SK-N-SH (cell line): ENCODE measurements around the gene ELMO1. TPM values are rescaled to one million over a fixed set of nuclear protein-coding genes. Genes with fewer than 3 reads are reported as not detected.

Source experiments
- CTCF ChIA-PET: fragments of 300-600, 350-600 bp; formaldehyde crosslinking; extraction: SDS; loops from one replicate; lab custom pipeline; 2021; lab: Yijun Ruan, JAX
- POLR2A ChIA-PET: fragments of 350-600 bp; sonication (Branson Sonifier 250); formaldehyde crosslinking; extraction: SDS; loops from one replicate; lab custom pipeline; 2020; ENCODE audit warnings: antibody characterized with exemption, inconsistent platforms; lab: Yijun Ruan, JAX
- DNase-seq: peaks from one replicate; pipeline ENCODE4 v3.0.0; 2012
- H2AFZ ChIP-seq: fragments of 200-600 bp; sonication (generic); 2 replicates; pipeline ENCODE4 v1.8.1; 2016; ENCODE audit warnings: antibody characterized with exemption, mild to moderate bottlenecking, low read depth
- H3F3A ChIP-seq: fragments of 200-600 bp; sonication (generic); replicated peaks from 2 replicates; pipeline ENCODE3; 2016; ENCODE audit warnings: antibody characterized with exemption, mild to moderate bottlenecking; ENCODE audit not compliant: insufficient read depth
- H3K27ac ChIP-seq, 2 experiments: fragments of 200-500 bp in 1 of 2; fragments of 200-600 bp in 1 of 2; sonication (Bioruptor generic) in 1 of 2; sonication (generic), shearing (Covaris generic) in 1 of 2; 2 replicates each; pipeline versions ENCODE4 v1.5.1 to v1.6.1; 2014 to 2016; ENCODE audit warnings: low read depth in 2 of 2, inconsistent platforms in 1 of 2, low read length in 1 of 2, mild to moderate bottlenecking in 1 of 2, mixed read lengths in 1 of 2
- H3K27me3 ChIP-seq: fragments of 200-600 bp; sonication (generic), shearing (Covaris generic); 2 replicates; pipeline ENCODE4 v1.6.1; 2016; ENCODE audit warnings: mixed run types; ENCODE audit not compliant: insufficient read depth
- H3K36me3 ChIP-seq, 2 experiments: fragments of 200-500 bp in 1 of 2; fragments of 200-600 bp in 1 of 2; sonication (Bioruptor generic) in 1 of 2; sonication (generic) in 1 of 2; replicated peaks in 1 of 2; 2 replicates each; pipeline versions ENCODE3 to v1.5.1; 2014 to 2016; ENCODE audit warnings: low read length in 1 of 2, mild to moderate bottlenecking in 1 of 2; ENCODE audit not compliant: insufficient read depth in 2 of 2, control insufficient read depth in 1 of 2
- H3K4me1 ChIP-seq, 2 experiments: fragments of 200-500 bp in 1 of 2; fragments of 200-600 bp in 1 of 2; sonication (Bioruptor generic) in 1 of 2; sonication (generic), shearing (Covaris generic) in 1 of 2; 2 replicates each; pipeline versions ENCODE4 v1.5.1 to v1.6.1; 2014 to 2016; ENCODE audit warnings: low read depth in 1 of 2, low read length in 1 of 2, mixed run types in 1 of 2; ENCODE audit not compliant: insufficient read depth in 2 of 2, control insufficient read depth in 1 of 2
- H3K4me2 ChIP-seq: fragments of 200-600 bp; sonication (generic), shearing (Covaris generic); 2 replicates; pipeline ENCODE4 v1.6.1; 2017; ENCODE audit warnings: mixed run types
- H3K4me3 ChIP-seq, 2 experiments: fragments of 200-500 bp in 1 of 2; fragments of 200-600 bp in 1 of 2; sonication (Bioruptor generic) in 1 of 2; sonication (generic), shearing (Covaris generic) in 1 of 2; 2 replicates each; pipeline versions ENCODE4 v1.5.1 to v1.8.1; 2014 to 2016; ENCODE audit warnings: low read depth in 2 of 2, inconsistent platforms in 1 of 2, low read length in 1 of 2, mild to moderate bottlenecking in 1 of 2, mixed read lengths in 1 of 2, moderate library complexity in 1 of 2
- H3K79me2 ChIP-seq: fragments of 200-600 bp; sonication (generic); 2 replicates; pipeline ENCODE4 v1.8.1; 2017; ENCODE audit warnings: mild to moderate bottlenecking; ENCODE audit not compliant: insufficient read depth
- H3K9ac ChIP-seq: fragments of 200-600 bp; sonication (generic); 2 replicates; pipeline ENCODE4 v1.6.1; 2017; ENCODE audit warnings: mixed run types
- H3K9me2 ChIP-seq: fragments of 200-600 bp; sonication (generic); 2 replicates; pipeline ENCODE4 v1.6.1; 2017; ENCODE audit warnings: mixed run types
- H3K9me3 ChIP-seq: fragments of 200-600 bp; sonication (generic); 2 replicates; pipeline ENCODE4 v1.6.1; 2017; ENCODE audit warnings: mixed run types, mild to moderate bottlenecking, moderate library complexity
- H4K20me1 ChIP-seq: fragments of 200-600 bp; sonication (generic); 2 replicates; pipeline ENCODE4 v1.6.1; 2017; ENCODE audit warnings: mild to moderate bottlenecking, mixed run types; ENCODE audit not compliant: insufficient read depth
- ELF1 ChIP-seq: IDR thresholded peaks from 2 replicates; pipeline ENCODE4 v1.4.0; 2012
- EP300 ChIP-seq, 2 experiments: IDR thresholded peaks; 2 replicates each; pipeline versions ENCODE4 v1.4.0 to v1.6.1; 2012; ENCODE audit warnings: borderline replicate concordance in 1 of 2, low read depth in 1 of 2, low read length in 1 of 2
- EZH2phosphoT487 ChIP-seq: fragments of 200-600 bp; sonication (generic); IDR thresholded peaks from 2 replicates; pipeline ENCODE4 v1.6.1; 2017; ENCODE audit warnings: low read depth, mixed run types, mild to moderate bottlenecking, antibody characterized with exemption, moderate library complexity, borderline replicate concordance
- FOXJ3 ChIP-seq: sonication (generic); formaldehyde crosslinking; IDR thresholded peaks from 2 replicates; pipeline ENCODE4 v1.5.1; 2020; ENCODE audit warnings: mild to moderate bottlenecking, missing genetic modification reagents
- GATA2 ChIP-seq: sonication (generic); formaldehyde crosslinking; IDR thresholded peaks from 2 replicates; pipeline ENCODE4 v1.5.0; 2020; ENCODE audit warnings: mild to moderate bottlenecking, missing genetic modification reagents
- IRF3 ChIP-seq: fragments of 150-350 bp; IDR thresholded peaks from 2 replicates; pipeline ENCODE4 v1.6.1; 2016; ENCODE audit warnings: mild to moderate bottlenecking, low read depth, low read length
- MAX ChIP-seq: IDR thresholded peaks from 2 replicates; pipeline ENCODE4 v1.4.0; 2012; ENCODE audit warnings: low read depth
- MEF2A ChIP-seq: IDR thresholded peaks from 2 replicates; pipeline ENCODE4 v1.4.0; 2012; ENCODE audit warnings: low read depth, borderline replicate concordance
- MXI1 ChIP-seq: IDR thresholded peaks from 2 replicates; pipeline ENCODE4 v1.6.1; 2012; ENCODE audit warnings: mild to moderate bottlenecking, low read depth, low read length, improper control_type of control experiment
- NRF1 ChIP-seq: IDR thresholded peaks from 2 replicates; pipeline ENCODE4 v1.6.1; 2012; ENCODE audit warnings: low read depth, mild to moderate bottlenecking, low read length
- PBX3 ChIP-seq: IDR thresholded peaks from 2 replicates; pipeline ENCODE4; 2012
- POLR2AphosphoS5 ChIP-seq: IDR thresholded peaks from 2 replicates; pipeline ENCODE4 v1.6.1; 2012; ENCODE audit warnings: low read depth, low read length
- RAD21 ChIP-seq: IDR thresholded peaks from 2 replicates; pipeline ENCODE4 v1.6.1; 2012; ENCODE audit warnings: mild to moderate bottlenecking, low read length
- SIN3A ChIP-seq: IDR thresholded peaks from 2 replicates; pipeline ENCODE4 v1.6.1; 2012; ENCODE audit warnings: low read depth, mild to moderate bottlenecking, low read length, moderate library complexity, borderline replicate concordance
- TCF12 ChIP-seq: IDR thresholded peaks from 2 replicates; pipeline ENCODE4 v1.4.0; 2012
- USF2 ChIP-seq: fragments of 150-350 bp; IDR thresholded peaks from 2 replicates; pipeline ENCODE4 v1.6.1; 2017; ENCODE audit warnings: antibody characterized with exemption, low read length, low read depth, borderline replicate concordance
- WGBS: methylation state at CpG from one replicate; pipeline ENCODE4 v1.1.6; 2017; ENCODE audit warnings: low lambda C conversion rate; 5-methylcytosine and 5-hydroxymethylcytosine counted together
- polyA plus RNA-seq, 3 experiments: library from polyadenylated mRNA; depleted of rRNA; stranded (reverse); fragments of >200 nt; gene quantifications; 2 replicates each; pipeline ENCODE4 v1.2.3, GENCODE V29; 2012

ELMO1 gene
- polyA plus RNA-seq, 1 of the 3 experiments (the other 2 are of a cell fraction), result 0.64 TPM

GRCh38 chr7:37483627-37484026 is 35.0 kb upstream of the ELMO1 start (continued):
- TF ChIP-seq USF2, result no peak
- no peak for TF ChIP-seq NRF1
- TF ChIP-seq ELF1, result no peak
- TF ChIP-seq TCF12, result no peak

GRCh38 chr7:37482953-37483352 is 34.3 kb upstream of the ELMO1 start:
- no peaks in the 10 kb centered on the region for H4K20me1 ChIP-seq
- no peak overlapping the region for H3K4me3 ChIP-seq
- H3K4me2 ChIP-seq, result no peak overlapping the region
- H2AFZ ChIP-seq, result no peak overlapping the region
- TF ChIP-seq SIN3A (no peak), POLR2AphosphoS5 (no peak), GATA2 (CRISPR knock-in tag) (peak; percentile 61; the same call in 1 of the 2 replicates), RAD21 (no peak), MEF2A (no peak), EP300 (IDR thresholded peaks at IDR 0.05; ENCODE audit: borderline replicate concordance in 1 of 2, low read depth in 1 of 2, low read length in 1 of 2) (peak in 1 of 2 experiments; percentile 55; a peak in 2 of 4 replicates), EZH2phosphoT487 (no peak), FOXJ3 (CRISPR knock-in tag) (no peak), MAX (no peak), PBX3 (no peak), IRF3 (no peak), MXI1 (no peak)
- TF ChIP-seq, all 33 proteins: peak for 2
- WGBS, result 30% methylated on average over 2 of the region's 2 CpGs
- peak overlapping the region in 1 of 2 experiments; percentile 66; a peak in 1 of 4 replicates for H3K27ac ChIP-seq
- peaks cover 12% of the 10 kb centered on the region; the same call in 1 of the 2 replicates for H3K9me3 ChIP-seq
- ChIA-PET CTCF (interaction anchor here (0.7 to 5.3 kb wide), 7 partner anchors 9 to 887 kb away, joined by 3 to 55 read pairs (median 5); partner anchors contain the start of gene ELMO1), POLR2A (no interaction called here)
- no peaks in the 10 kb centered on the region for H3K9me2 ChIP-seq
- no peak overlapping the region for H3K9ac ChIP-seq
- H3F3A ChIP-seq, result no peaks in the 10 kb centered on the region
- H3K79me2 ChIP-seq, result no peaks in the 10 kb centered on the region
- H3K4me1 ChIP-seq, result peaks cover 0 to 25% of the 10 kb centered on the region in 2 experiments; a peak in 2 of 4 replicates
- H3K36me3 ChIP-seq, result no peaks in the 10 kb centered on the region
- peak; percentile 49 for DNase-seq
- H3K27me3 ChIP-seq, result no peaks in the 10 kb centered on the region
